ENCODE results near the gene GARNL3. TPM values are rescaled to one million over a fixed set of nuclear protein-coding genes. Genes with fewer than 3 reads are reported as not detected.

GARNL3 gene
- total RNA-seq, 1 experiment from 2014 or later = 11.8 TPM

GRCh38 chr9:127422133-127422782 is 157.7 kb downstream of the GARNL3 start:
- ChIA-PET POLR2A (interaction anchor here (2.6 kb wide), 1 partner anchor 26 kb away, joined by 37 read pairs; the partner anchor contains the start of gene SLC2A8), CTCF (interaction anchor here (1.2 kb wide), 1 partner anchor 26 kb away, joined by 3 read pairs; no protein-coding TSS in a partner anchor)

DNA sequence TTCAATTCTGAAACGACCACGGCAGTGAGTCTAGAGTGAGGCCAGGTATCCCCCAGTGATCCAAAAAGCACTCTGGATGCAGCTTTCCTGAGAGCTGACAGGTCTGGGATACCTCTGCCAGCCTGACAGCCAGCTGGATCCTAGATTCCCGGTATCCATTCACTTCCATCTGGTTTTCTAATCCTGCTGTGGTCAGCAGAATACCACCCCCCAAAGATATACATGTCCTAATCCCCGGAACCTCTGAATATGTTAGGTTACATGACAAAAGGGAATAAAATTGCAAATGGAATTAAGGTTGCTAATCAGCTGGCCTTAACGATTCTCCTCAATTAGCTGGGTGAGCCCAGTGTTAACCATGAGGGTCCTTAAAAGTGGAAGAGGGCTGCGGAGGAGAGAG is 158.2 kb downstream of the GARNL3 start:
- no peaks in the 10 kb centered on the region for H3K27me3 ChIP-seq (replicated peaks; ENCODE audit: control insufficient read depth, insufficient read depth, low read length)
- POLR2A ChIA-PET = interaction anchor here (2.2 to 2.6 kb wide), 2 partner anchors 22 to 26 kb away, joined by 18 to 37 read pairs; partner anchors contain the start of gene SLC2A8
- no peak for DNase-seq

More at GRCh38 chr9:127422133-127422782, 157.7 kb downstream of the GARNL3 start:
- Histone ChIP-seq H3K9me3 (no peaks in the 10 kb centered on the region), H3K4me1 (peaks cover 15% of the 10 kb centered on the region), H3K4me3 (ENCODE audit: low read depth, low read length) (peak overlapping the region; percentile 67), H3K27me3 (replicated peaks; ENCODE audit: control insufficient read depth, insufficient read depth, low read length) (no peaks in the 10 kb centered on the region), H3K36me3 (ENCODE audit: control insufficient read depth, insufficient read depth, low read length) (no peaks in the 10 kb centered on the region)
- Mint-ChIP-seq H3K9me3 (ENCODE audit: unreplicated experiment) (no peaks in the 10 kb centered on the region), H3K4me3 (ENCODE audit: unreplicated experiment) (peak overlapping the region; percentile 100), H3K4me1 (ENCODE audit: low read depth, unreplicated experiment) (peaks cover 17% of the 10 kb centered on the region), H3K27ac (ENCODE audit: unreplicated experiment) (peak overlapping the region; percentile 99), H3K36me3 (ENCODE audit: insufficient read depth, unreplicated experiment) (peaks cover 36% of the 10 kb centered on the region), H3K27me3 (ENCODE audit: insufficient read depth, unreplicated experiment) (no peaks in the 10 kb centered on the region)
- TF ChIP-seq, protein P1, sequence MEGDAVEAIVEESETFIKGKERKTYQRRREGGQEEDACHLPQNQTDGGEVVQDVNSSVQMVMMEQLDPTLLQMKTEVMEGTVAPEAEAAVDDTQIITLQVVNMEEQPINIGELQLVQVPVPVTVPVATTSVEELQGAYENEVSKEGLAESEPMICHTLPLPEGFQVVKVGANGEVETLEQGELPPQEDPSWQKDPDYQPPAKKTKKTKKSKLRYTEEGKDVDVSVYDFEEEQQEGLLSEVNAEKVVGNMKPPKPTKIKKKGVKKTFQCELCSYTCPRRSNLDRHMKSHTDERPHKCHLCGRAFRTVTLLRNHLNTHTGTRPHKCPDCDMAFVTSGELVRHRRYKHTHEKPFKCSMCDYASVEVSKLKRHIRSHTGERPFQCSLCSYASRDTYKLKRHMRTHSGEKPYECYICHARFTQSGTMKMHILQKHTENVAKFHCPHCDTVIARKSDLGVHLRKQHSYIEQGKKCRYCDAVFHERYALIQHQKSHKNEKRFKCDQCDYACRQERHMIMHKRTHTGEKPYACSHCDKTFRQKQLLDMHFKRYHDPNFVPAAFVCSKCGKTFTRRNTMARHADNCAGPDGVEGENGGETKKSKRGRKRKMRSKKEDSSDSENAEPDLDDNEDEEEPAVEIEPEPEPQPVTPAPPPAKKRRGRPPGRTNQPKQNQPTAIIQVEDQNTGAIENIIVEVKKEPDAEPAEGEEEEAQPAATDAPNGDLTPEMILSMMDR (IDR thresholded peaks at IDR 0.05; ENCODE audit: insufficient read depth in 1 of 2, low read depth in 1 of 2, low read length in 1 of 2, severe bottlenecking in 1 of 2, unreplicated experiment in 1 of 2) = no peak
- no TSS peak for BruUV-seq (replicated peaks)
- no peak for DNase-seq
- intact Hi-C loops (cut with micrococcal nuclease; ENCODE audit: unreplicated experiment) = no loop called here

GRCh38 chr9:127423476-127423933 is 158.9 kb downstream of the GARNL3 start:
- intact Hi-C loops (cut with micrococcal nuclease; ENCODE audit: unreplicated experiment) = no loop called here
- peak overlapping the region; percentile 99 for H3K27ac Mint-ChIP-seq (ENCODE audit: unreplicated experiment)
- H3K27me3 Mint-ChIP-seq (ENCODE audit: insufficient read depth, unreplicated experiment) = no peaks in the 10 kb centered on the region
- TF ChIP-seq, protein P1 (IDR thresholded peaks at IDR 0.05; ENCODE audit: insufficient read depth in 1 of 2, low read depth in 1 of 2, low read length in 1 of 2, severe bottlenecking in 1 of 2, unreplicated experiment in 1 of 2) = no peak
- Histone ChIP-seq H3K36me3 (ENCODE audit: control insufficient read depth, insufficient read depth, low read length) (no peaks in the 10 kb centered on the region), H3K4me1 (peaks cover 15% of the 10 kb centered on the region), H3K27me3 (replicated peaks; ENCODE audit: control insufficient read depth, insufficient read depth, low read length) (no peaks in the 10 kb centered on the region), H3K9me3 (no peaks in the 10 kb centered on the region), H3K4me3 (ENCODE audit: low read depth, low read length) (peak overlapping the region; percentile 67)
- H3K4me3 Mint-ChIP-seq (ENCODE audit: unreplicated experiment) = peak overlapping the region; percentile 100
- no peaks in the 10 kb centered on the region for H3K9me3 Mint-ChIP-seq (ENCODE audit: unreplicated experiment)
- ChIA-PET POLR2A (interaction anchor here (2.2 to 2.6 kb wide), 2 partner anchors 21 to 27 kb away, joined by 18 to 37 read pairs; partner anchors contain the start of gene SLC2A8), CTCF (interaction anchor here (1.0 to 2.0 kb wide), 3 partner anchors 27 to 35 kb away, joined by 3 to 8 read pairs (median 5); partner anchors contain the start of gene SLC2A8)
- H3K36me3 Mint-ChIP-seq (ENCODE audit: insufficient read depth, unreplicated experiment) = peaks cover 38% of the 10 kb centered on the region
- no peak for DNase-seq
- peaks cover 17% of the 10 kb centered on the region for H3K4me1 Mint-ChIP-seq (ENCODE audit: low read depth, unreplicated experiment)
- TSS peak; percentile 71 for BruUV-seq (replicated peaks)

More for the DNA sequence above, 158.2 kb downstream of the GARNL3 start:
- TF ChIP-seq, protein P1 (IDR thresholded peaks at IDR 0.05; ENCODE audit: insufficient read depth in 1 of 2, low read depth in 1 of 2, low read length in 1 of 2, severe bottlenecking in 1 of 2, unreplicated experiment in 1 of 2) = no peak
- Mint-ChIP-seq H3K4me3 (ENCODE audit: unreplicated experiment) (peak overlapping the region; percentile 100), H3K36me3 (ENCODE audit: insufficient read depth, unreplicated experiment) (peaks cover 37% of the 10 kb centered on the region), H3K9me3 (ENCODE audit: unreplicated experiment) (no peaks in the 10 kb centered on the region), H3K4me1 (ENCODE audit: low read depth, unreplicated experiment) (peaks cover 17% of the 10 kb centered on the region), H3K27ac (ENCODE audit: unreplicated experiment) (peak overlapping the region; percentile 99), H3K27me3 (ENCODE audit: insufficient read depth, unreplicated experiment) (no peaks in the 10 kb centered on the region)
- no TSS peak for BruUV-seq (replicated peaks)
- intact Hi-C loops (cut with micrococcal nuclease; ENCODE audit: unreplicated experiment) = no loop called here
- Histone ChIP-seq H3K4me1 (peaks cover 15% of the 10 kb centered on the region), H3K4me3 (ENCODE audit: low read depth, low read length) (peak overlapping the region; percentile 67), H3K9me3 (no peaks in the 10 kb centered on the region), H3K36me3 (ENCODE audit: control insufficient read depth, insufficient read depth, low read length) (no peaks in the 10 kb centered on the region)
- CTCF ChIA-PET = interaction anchor here (2.0 kb wide), 1 partner anchor 26 kb away, joined by 8 read pairs; the partner anchor contains the start of gene SLC2A8
